WTC11 (cell line): ENCODE measurements around the gene LRP3. TPM values are rescaled to one million over a fixed set of nuclear protein-coding genes. Genes with fewer than 3 reads are reported as not detected.
A peak's percentile ranks its signal among the peaks of the same experiment; 100 is the strongest.

Experiments used
- ATF1 ChIP-seq: sonication (generic); formaldehyde crosslinking; IDR thresholded peaks from 2 replicates; pipeline ENCODE4 v1.8.1; 2023; ENCODE audit warnings: mild to moderate bottlenecking, moderate library complexity, missing genetic modification reagents
- ATF3 ChIP-seq: sonication (generic); formaldehyde crosslinking; conservative IDR thresholded peaks from 2 replicates; pipeline ENCODE4 v1.8.1; 2022; ENCODE audit warnings: mild to moderate bottlenecking, missing genetic modification reagents
- CREM ChIP-seq: sonication (generic); formaldehyde crosslinking; IDR thresholded peaks from 2 replicates; pipeline ENCODE4 v1.8.1; 2022; ENCODE audit warnings: mild to moderate bottlenecking, missing genetic modification reagents, moderate library complexity
- ETV6 ChIP-seq: sonication (generic); formaldehyde crosslinking; IDR thresholded peaks from 2 replicates; pipeline ENCODE4 v1.8.1; 2022; ENCODE audit warnings: mild to moderate bottlenecking, missing genetic modification reagents
- GABPB1 ChIP-seq: sonication (generic); formaldehyde crosslinking; IDR thresholded peaks from 2 replicates; pipeline ENCODE4 v1.8.1; 2023; ENCODE audit warnings: mild to moderate bottlenecking, missing genetic modification reagents
- HMGA2 ChIP-seq: fragments of 250-450 bp; sonication (Bioruptor Pico); IDR thresholded peaks from 2 replicates; pipeline ENCODE4 v1.4.0; 2021; ENCODE audit warnings: mild to moderate bottlenecking, moderate library complexity
- IRF1 ChIP-seq: sonication (generic); formaldehyde crosslinking; IDR thresholded peaks from 2 replicates; pipeline ENCODE4 v1.8.0; 2023; ENCODE audit warnings: missing genetic modification reagents
- KAT7 ChIP-seq: sonication (generic); formaldehyde crosslinking; IDR thresholded peaks from 2 replicates; pipeline ENCODE4 v1.8.1; 2023; ENCODE audit warnings: missing genetic modification reagents, mild to moderate bottlenecking, borderline replicate concordance
- NFE2L1 ChIP-seq: sonication (generic); formaldehyde crosslinking; IDR thresholded peaks from 2 replicates; pipeline ENCODE4 v1.8.1; 2023; ENCODE audit warnings: missing genetic modification reagents
- NFYB ChIP-seq: sonication (generic); formaldehyde crosslinking; conservative IDR thresholded peaks from 2 replicates; pipeline ENCODE4 v1.8.0; 2022; ENCODE audit warnings: low read depth, missing genetic modification reagents
- NR2C2 ChIP-seq: sonication (generic); formaldehyde crosslinking; IDR thresholded peaks from 2 replicates; pipeline ENCODE4 v1.8.0; 2022; ENCODE audit warnings: mild to moderate bottlenecking, missing genetic modification reagents
- OVOL2 ChIP-seq: fragments of 250-450 bp; sonication (Bioruptor Pico); IDR thresholded peaks from 2 replicates; pipeline ENCODE4 v1.9.0; 2021; ENCODE audit warnings: mild to moderate bottlenecking, borderline replicate concordance
- PRDM15 ChIP-seq: sonication (generic); formaldehyde crosslinking; IDR thresholded peaks from 2 replicates; pipeline ENCODE4 v1.8.0; 2022; ENCODE audit warnings: missing genetic modification reagents
- PRRX2 ChIP-seq: fragments of 250-450 bp; sonication (Bioruptor Pico); IDR thresholded peaks from 2 replicates; pipeline ENCODE4 v1.8.0; 2021; ENCODE audit warnings: mild to moderate bottlenecking
- SMAD3 ChIP-seq: sonication (generic); formaldehyde crosslinking; IDR thresholded peaks from 2 replicates; pipeline ENCODE4 v1.8.0; 2022; ENCODE audit warnings: missing genetic modification reagents, mild to moderate bottlenecking, borderline replicate concordance
- TEAD1 ChIP-seq: sonication (generic); formaldehyde crosslinking; IDR thresholded peaks from 2 replicates; pipeline ENCODE4 v1.8.0; 2022; ENCODE audit warnings: mild to moderate bottlenecking, missing genetic modification reagents
- USF1 ChIP-seq: sonication (generic); formaldehyde crosslinking; IDR thresholded peaks from 2 replicates; pipeline ENCODE4 v1.8.0; 2022; ENCODE audit warnings: mild to moderate bottlenecking, missing genetic modification reagents
- ZNF281 ChIP-seq: sonication (generic); formaldehyde crosslinking; IDR thresholded peaks from 2 replicates; pipeline ENCODE4 v1.8.0; 2023; ENCODE audit warnings: mild to moderate bottlenecking, missing genetic modification reagents
- total RNA-seq: library from RNA; stranded (reverse); gene quantifications from 3 replicates; pipeline ENCODE4 v1.2.3, GENCODE V29; 2021
- TF ChIP-seq, protein P1 (sequence below): fragments of 200-600 bp; IDR thresholded peaks from 2 replicates; pipeline ENCODE4 v1.8.0; 2022; ENCODE audit warnings: antibody characterized with exemption
- TF ChIP-seq, protein P2 (sequence below): sonication (generic); formaldehyde crosslinking; IDR thresholded peaks from 2 replicates; pipeline ENCODE4 v1.8.1; 2022; ENCODE audit warnings: mild to moderate bottlenecking, missing genetic modification reagents, moderate library complexity, borderline replicate concordance
- TF ChIP-seq, protein P3 (sequence below): sonication (generic); formaldehyde crosslinking; IDR thresholded peaks from 2 replicates; pipeline ENCODE4 v1.8.1; 2022; ENCODE audit warnings: low read depth, mild to moderate bottlenecking, moderate library complexity, missing genetic modification reagents, borderline replicate concordance
- TF ChIP-seq, protein P4 (sequence below): fragments of 250-450 bp; sonication (Bioruptor Pico); conservative IDR thresholded peaks from 2 replicates; pipeline ENCODE4 v1.9.0; 2021; ENCODE audit warnings: mild to moderate bottlenecking

The LRP3 gene
- total RNA-seq, 1 experiment from 2014 or later: 47.0 TPM

- TF ChIP-seq ZNF281 (no peak), PRRX2 (no peak), OVOL2 (CRISPR knock-in tag) (no peak), ETV6 (no peak), NFYB (CRISPR knock-in tag) (no peak; the same call in 1 of the 2 replicates), ATF3 (CRISPR knock-in tag) (no peak), TEAD1 (peak; percentile 8; the same call in 1 of the 2 replicates), USF1 (CRISPR knock-in tag) (no peak), PRDM15 (CRISPR knock-in tag) (no peak), CREM (CRISPR knock-in tag) (peak; percentile 72), SMAD3 (CRISPR knock-in tag) (no peak), GABPB1 (CRISPR knock-in tag) (no peak; the same call in 1 of the 2 replicates), KAT7 (no peak), ATF1 (CRISPR knock-in tag) (no peak), NFE2L1 (CRISPR knock-in tag) (no peak), IRF1 (CRISPR knock-in tag) (0 out of 2 replicates have a peak, but pooled peaks have one; percentile 29), NR2C2 (CRISPR knock-in tag) (no peak), HMGA2 (CRISPR knock-in tag) (no peak)
- TF ChIP-seq, protein P1, sequence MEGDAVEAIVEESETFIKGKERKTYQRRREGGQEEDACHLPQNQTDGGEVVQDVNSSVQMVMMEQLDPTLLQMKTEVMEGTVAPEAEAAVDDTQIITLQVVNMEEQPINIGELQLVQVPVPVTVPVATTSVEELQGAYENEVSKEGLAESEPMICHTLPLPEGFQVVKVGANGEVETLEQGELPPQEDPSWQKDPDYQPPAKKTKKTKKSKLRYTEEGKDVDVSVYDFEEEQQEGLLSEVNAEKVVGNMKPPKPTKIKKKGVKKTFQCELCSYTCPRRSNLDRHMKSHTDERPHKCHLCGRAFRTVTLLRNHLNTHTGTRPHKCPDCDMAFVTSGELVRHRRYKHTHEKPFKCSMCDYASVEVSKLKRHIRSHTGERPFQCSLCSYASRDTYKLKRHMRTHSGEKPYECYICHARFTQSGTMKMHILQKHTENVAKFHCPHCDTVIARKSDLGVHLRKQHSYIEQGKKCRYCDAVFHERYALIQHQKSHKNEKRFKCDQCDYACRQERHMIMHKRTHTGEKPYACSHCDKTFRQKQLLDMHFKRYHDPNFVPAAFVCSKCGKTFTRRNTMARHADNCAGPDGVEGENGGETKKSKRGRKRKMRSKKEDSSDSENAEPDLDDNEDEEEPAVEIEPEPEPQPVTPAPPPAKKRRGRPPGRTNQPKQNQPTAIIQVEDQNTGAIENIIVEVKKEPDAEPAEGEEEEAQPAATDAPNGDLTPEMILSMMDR: no peak
- TF ChIP-seq, protein P2, sequence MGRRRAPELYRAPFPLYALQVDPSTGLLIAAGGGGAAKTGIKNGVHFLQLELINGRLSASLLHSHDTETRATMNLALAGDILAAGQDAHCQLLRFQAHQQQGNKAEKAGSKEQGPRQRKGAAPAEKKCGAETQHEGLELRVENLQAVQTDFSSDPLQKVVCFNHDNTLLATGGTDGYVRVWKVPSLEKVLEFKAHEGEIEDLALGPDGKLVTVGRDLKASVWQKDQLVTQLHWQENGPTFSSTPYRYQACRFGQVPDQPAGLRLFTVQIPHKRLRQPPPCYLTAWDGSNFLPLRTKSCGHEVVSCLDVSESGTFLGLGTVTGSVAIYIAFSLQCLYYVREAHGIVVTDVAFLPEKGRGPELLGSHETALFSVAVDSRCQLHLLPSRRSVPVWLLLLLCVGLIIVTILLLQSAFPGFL: no peak
- TF ChIP-seq, protein P3, sequence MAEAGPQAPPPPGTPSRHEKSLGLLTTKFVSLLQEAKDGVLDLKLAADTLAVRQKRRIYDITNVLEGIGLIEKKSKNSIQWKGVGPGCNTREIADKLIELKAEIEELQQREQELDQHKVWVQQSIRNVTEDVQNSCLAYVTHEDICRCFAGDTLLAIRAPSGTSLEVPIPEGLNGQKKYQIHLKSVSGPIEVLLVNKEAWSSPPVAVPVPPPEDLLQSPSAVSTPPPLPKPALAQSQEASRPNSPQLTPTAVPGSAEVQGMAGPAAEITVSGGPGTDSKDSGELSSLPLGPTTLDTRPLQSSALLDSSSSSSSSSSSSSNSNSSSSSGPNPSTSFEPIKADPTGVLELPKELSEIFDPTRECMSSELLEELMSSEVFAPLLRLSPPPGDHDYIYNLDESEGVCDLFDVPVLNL (CRISPR knock-in tag): peak; percentile 46; the same call in 1 of the 2 replicates
- TF ChIP-seq, protein P4, sequence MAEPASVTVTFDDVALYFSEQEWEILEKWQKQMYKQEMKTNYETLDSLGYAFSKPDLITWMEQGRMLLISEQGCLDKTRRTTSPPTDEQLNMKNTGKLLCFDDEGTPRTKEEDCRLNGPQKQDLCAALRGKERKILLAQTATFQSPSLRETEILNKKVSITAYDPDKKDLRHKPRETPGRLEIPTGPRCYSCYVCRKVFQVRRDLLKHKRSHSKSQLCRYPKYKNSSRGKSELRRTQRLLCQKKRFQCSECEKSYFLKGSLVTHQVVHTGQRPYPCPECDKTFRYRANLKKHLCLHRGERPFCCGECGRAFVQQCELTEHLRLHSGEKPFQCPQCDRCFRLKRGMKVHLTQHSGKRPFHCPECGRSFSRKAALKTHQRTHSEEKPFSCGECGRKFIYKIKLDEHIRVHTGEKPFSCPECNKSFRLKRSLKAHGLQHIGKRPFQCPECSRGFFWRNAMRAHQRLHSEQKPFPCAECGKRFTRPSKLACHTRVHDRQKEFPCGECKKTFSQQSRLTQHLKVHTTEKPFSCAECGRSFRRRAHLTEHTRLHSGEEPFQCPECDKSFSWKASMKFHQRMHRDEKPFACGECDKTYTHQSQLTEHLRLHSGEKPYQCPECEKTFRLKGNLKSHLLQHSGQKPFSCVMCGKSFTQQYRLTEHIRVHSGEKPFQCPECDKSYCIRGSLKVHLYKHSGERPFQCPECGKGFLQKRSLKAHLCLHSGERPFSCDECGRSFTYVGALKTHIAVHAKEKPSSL (CRISPR knock-in tag): no peak
Observed at GRCh38 chr19:33176670-33177416, 17.3 kb upstream of the LRP3 start (continued).
